CD1c-positive myeloid dendritic cell (primary cell): ENCODE measurements around the gene IL10RB.
A peak's percentile ranks its signal among the peaks of the same experiment; 100 is the strongest.
"Not testable (repeated sequence)": the region's sequence is repeated elsewhere in the genome, so short reads cannot be mapped to it uniquely, and the experiment has no call there.

Experiments used
- DNase-seq: peaks from one replicate; pipeline ENCODE4 v3.0.0-alpha.2; 2016; ENCODE audit errors: extremely low spot score

Gene IL10RB

GRCh38 chr21:33266050-33266788, at the start of gene IL10RB:
Gene IL10RB (plus strand): TSS chr21:33266367. CDS start chr21:33266466, 99 bp downstream.
- peak; percentile 90 for DNase-seq

- no peak for DNase-seq
Measured at GRCh38 chr21:33217138-33217520, 49.0 kb upstream of the IL10RB start.

DNA sequence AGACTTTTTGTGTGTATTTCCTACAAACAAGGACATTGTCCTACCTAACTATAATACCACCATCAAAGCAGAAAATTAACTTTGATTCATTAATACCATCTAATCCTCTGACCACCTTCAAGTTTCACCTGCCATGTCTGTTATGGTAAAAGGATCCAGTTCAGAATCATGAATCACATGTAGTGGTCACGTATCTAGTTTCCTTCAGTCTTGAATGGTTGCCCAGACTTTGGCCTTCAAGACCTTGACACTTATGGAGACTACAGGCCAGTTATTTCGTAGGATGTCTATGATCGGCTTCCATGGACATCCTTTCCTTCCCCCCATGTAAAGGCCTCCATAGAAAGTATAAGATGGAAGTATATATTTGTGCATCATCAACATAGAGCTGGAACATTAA, 46.9 kb upstream of the IL10RB start:
- DNase-seq = no peak

GRCh38 chr21:33219954-33220353, 46.2 kb upstream of the IL10RB start:
- DNase-seq = no peak

GRCh38 chr21:33225376-33225775, 40.8 kb upstream of the IL10RB start:
- not testable (repeated sequence) for DNase-seq

DNA sequence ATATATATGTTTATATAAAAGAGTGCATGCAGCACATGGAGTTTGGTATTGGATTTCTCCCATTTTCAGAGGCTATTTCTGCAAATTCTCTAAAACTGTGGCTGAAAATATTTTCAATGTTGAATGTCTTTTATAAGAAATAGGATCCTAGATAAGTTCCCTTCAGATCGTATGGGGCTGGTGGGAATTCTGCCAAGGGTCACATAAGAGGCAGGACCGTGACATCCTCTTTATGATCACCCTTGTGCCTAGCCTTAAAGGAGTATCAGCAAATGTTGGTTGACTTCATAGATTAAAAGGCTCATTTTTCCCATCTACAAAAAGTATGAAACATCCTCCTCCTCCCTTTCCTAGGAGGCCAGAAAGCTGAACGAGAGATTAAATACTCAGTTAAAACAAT, 37.7 kb upstream of the IL10RB start:
- DNase-seq = peak; percentile 33

DNA sequence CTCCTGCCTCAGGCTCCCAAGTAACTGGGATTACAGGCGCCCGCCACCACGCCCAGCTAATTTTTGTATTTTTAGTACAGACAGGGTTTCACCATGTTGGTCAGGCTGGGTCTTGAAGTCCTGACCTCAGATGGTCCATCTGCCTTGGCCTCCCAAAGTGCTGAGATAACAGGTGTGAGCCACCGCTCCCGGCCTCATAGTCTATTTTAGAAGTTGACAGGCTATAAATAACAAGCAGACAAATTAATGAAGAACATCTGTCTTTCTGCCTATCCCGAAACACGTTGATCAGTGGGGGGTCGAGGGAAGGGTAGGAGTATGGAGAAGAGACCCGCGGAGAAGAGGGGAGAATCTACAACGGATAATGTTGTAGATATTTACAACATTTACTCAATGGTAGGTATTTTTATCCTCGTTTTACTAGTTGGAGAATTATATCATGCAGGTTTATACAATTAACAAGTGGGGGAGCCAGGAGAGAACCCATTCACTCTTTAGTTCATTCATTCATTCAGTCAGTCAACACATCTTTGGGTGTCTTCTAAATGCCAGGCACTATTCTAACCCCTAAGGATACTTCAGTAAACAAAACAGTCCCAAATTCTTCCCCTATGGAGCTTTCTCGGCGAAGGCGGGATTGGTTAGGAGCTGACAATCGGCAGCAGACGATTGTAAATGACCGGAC, 36.9 kb upstream of the IL10RB start:
- DNase-seq = no peak

DNA sequence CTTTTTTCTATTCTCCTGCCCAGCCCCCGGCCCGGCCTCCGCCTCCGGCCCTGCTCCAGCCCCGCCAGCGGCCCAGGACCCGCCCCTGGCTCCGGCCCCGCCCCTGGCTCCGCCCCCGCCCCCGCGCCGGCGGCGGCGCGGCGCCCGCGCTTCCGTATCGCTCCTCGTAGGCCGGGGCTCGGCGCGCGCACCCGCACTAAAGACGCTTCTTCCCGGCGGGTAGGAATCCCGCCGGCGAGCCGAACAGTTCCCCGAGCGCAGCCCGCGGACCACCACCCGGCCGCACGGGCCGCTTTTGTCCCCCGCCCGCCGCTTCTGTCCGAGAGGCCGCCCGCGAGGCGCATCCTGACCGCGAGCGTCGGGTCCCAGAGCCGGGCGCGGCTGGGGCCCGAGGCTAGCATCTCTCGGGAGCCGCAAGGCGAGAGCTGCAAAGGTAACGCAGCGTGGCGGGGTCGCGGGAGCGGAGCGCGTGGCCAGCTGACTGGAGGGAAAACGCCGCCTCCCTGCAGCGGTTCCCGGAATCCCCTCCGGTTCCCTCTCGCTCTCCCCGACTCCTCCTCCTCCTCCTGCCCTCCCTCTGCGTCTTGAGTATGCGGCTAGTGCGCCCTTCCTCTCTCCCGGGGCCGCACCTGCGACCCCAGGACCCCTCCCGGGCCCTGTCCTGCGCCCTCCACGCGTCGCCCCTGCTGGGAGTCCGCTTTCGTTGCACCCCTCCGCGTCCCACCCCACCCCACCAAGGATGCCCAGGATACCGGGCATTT, 36.2 kb upstream of the IL10RB start, which contains the start of gene IFNAR2:
Gene IFNAR2 (plus strand): TSS at position 155 of the 761 bp plus-strand sequence. CDS start 11,985 bp downstream, outside the sequence.
- peak; percentile 90 for DNase-seq

DNA sequence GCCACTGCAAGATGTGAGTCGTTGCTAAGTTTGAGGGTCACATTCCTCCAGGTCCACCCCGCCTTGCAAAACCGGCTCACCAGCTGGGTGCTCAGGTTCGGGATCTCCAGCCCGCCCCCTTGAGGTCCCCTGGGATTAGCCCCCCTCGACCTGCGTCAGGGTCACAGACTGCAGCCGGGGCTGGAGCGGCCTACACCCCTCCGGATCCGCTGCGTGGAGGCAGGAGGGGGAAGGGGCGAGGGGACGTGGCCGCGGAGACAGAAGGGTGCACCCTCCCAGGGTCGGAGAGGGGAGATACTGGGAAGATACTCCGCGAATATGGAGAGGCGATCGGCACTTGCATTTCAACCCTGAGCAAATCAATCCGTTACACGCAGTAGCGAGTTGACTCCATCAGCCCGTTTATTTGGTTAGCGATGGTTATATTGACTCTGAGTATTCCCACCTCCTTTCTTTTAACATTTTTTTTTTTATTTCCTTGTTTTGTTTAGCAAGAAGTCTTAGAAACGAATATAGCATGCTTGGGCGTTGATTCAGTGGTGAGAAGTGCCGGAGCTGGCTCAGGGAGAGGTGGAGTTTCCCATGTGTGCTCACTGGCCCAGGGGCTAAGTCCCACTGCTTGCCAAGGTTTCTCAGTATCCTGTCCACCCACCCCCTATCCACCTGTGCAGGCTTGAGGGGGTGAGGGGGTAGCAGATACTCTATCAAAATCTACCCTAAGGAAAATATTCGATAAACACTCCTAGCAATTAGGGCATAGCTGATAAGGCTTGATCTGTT, 35.4 kb upstream of the IL10RB start:
- peak; percentile 47 for DNase-seq

- DNase-seq = no peak
Measured at GRCh38 chr21:33231526-33231925, 34.6 kb upstream of the IL10RB start.

DNA sequence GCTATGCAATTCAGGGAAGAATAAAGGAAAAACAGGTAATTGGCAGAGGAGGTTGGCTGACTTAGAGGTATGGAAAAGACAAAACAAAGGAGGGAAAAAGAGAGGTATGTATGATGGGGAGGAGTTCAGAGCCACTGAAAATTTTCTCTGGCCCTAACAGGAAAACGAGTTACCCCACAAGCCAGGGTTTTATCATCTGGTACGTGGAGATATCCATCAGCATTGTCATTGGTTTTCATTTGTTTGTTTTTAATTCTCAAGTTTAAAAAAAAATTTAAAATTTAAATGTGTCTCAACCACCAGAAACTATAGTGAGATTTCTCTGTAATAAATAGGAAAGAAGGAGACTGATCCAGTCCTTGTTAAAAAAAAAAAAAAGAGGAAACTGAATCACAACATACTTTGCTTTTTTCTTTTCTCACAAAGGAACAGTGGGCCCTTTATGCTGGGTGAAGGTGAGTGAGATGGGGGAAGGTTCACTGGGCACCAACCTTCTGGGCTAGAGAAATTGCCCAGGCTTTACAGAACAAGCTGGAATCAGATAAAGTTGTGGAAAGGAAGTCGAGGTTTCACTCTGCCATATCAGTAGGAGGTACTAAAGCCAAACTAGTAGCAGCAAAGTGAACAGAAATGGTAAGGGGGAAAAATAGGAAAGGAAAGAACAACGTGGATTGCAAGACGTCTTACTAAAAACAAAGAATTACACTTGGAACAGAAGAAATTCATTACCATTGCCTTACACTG, 33.7 kb upstream of the IL10RB start:
- peak; percentile 40 for DNase-seq

DNA sequence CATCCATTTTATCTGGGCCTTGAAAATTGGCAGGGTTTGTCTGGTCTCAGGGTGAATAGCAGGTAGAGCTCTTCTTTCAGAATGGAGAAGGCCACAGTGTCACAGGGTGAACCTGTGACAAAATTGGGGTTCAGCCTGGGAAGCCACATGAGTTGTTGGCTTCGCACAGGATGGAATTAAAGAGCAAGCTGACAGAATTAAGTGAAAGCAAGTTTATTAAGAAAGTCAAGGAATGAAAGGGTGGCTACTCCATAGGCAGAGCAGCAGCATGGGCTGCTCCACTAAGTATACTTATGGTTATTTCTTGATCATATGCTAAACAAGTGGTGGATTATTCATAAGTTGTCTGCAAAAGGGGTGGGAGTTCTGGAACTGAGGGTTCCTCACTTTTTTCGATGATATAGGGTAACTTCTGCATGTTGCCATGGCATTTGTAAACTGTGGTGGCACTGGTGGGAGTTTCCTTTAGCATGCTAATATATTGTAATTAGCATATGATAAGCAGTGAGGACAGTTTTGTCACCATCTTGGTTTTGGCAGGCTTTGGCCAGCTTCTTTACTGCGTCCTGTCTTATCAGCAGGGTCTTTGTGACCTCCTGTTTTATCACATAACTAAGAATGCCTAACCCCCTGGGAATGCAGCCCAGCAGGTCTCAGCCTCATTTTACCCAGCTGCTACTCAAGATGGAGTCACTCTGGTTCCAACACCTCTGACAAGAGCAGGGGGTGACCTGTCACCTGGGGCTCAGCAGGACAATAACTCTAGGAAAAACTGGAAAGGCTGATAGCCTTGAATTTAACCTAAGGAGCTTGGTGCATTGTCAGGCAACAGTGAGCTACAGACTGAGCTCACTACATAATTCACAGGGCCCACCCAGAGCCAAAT, 31.3 kb upstream of the IL10RB start:
- peak; percentile 74 for DNase-seq

- DNase-seq = no peak
Measured at GRCh38 chr21:33236013-33236686, 30.0 kb upstream of the IL10RB start.

- no peak for DNase-seq
Measured at GRCh38 chr21:33236766-33237165, 29.4 kb upstream of the IL10RB start.

- DNase-seq = no peak
Measured at GRCh38 chr21:33237486-33237885, 28.7 kb upstream of the IL10RB start.

DNA sequence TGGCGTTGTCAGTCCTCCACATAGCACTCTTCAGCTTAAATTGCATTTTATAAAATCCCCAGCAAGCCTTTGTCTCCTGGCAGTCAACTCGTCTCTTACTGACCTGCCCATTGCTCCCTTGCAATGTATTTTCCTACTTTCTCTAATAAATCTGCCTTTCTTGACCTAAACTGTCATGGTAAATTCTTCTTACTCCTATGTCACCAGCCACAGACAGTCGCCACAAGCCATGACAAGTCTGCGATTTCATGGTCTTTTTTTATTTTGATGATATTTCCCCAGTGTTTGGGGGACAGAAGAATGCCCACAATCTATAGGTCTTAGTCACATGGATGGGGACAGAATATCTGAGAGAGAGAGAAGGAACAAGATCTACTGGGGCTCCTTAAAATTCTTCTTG, 28.0 kb upstream of the IL10RB start:
- DNase-seq = no peak

GRCh38 chr21:33238565-33239255, 27.5 kb upstream of the IL10RB start:
- DNase-seq = peak; percentile 42

- not testable (repeated sequence) for DNase-seq
Measured at GRCh38 chr21:33239559-33240127, 26.5 kb upstream of the IL10RB start.
